ENCODE results near the gene PHF21B.
A peak's percentile ranks its signal among the peaks of the same experiment; 100 is the strongest.

DNA sequence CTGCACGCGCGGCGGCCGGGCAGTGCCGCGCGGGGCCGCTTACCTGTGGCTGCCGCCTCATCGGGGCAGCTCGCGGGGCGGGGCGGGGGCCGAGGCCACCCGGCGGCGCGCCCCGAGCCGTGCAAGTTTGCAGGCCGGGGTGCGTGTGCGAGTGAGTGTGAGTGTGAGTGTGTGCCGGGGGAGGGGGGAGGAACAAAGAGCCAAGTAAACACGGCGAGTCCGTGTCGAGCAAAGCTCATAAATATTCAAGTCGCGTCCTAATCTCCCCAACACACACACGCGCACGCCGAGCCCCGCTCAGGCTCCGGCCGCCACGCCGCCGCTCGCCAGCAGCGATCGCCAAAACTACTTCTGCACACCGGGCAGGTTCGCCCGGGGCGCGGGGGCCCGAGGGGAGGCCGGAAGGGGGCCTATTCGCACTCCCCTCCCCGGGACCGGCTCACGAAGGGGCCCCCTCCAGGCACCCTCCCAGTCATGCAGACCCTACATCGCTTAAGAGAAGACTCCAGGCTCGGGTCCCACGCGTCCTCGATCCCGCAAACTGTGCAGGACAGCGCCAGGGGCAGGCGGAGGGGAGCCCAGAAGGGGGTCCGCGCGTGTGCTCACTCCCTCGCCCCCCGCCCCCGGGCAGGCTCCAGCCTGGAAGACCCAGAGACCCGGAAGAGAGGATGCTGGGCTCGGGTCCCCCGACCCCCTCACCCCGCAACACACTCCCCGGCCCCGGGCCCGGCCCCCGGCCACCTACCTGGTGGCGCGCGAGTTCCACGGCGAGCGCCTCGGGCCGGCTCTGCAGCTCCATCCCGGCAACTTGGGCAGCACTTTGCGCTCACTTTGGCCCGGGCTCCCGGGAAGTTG is 827 bp downstream of the PHF21B start:
- TF ChIP-seq CTCF (conservative IDR thresholded peaks at IDR 0.05 in 1 of 2, IDR thresholded peaks at IDR 0.05 in 1 of 2; ENCODE audit: extremely low read depth in 1 of 2, insufficient read depth in 1 of 2, low read depth in 1 of 2, low read length in 2 of 2) = no peak
- peak; percentile 28 for TF ChIP-seq EZH2 (IDR thresholded peaks at IDR 0.05; ENCODE audit: borderline replicate concordance, low read length)
